GM12873 (cell line): Measurements from ENCODE around the gene PSTPIP1.

Experiments used
- TF ChIP-seq, protein P1 (sequence below): IDR thresholded peaks from 2 replicates; pipeline ENCODE4 v1.5.1; 2012; ENCODE audit warnings: low read depth, mild to moderate bottlenecking, moderate library complexity, low read length, control low read depth; ENCODE audit not compliant: insufficient read depth; ENCODE audit errors: missing control alignments

The PSTPIP1 gene

GRCh38 chr15:77031376-77032050, 36.6 kb downstream of the PSTPIP1 start:
- TF ChIP-seq, protein P1, sequence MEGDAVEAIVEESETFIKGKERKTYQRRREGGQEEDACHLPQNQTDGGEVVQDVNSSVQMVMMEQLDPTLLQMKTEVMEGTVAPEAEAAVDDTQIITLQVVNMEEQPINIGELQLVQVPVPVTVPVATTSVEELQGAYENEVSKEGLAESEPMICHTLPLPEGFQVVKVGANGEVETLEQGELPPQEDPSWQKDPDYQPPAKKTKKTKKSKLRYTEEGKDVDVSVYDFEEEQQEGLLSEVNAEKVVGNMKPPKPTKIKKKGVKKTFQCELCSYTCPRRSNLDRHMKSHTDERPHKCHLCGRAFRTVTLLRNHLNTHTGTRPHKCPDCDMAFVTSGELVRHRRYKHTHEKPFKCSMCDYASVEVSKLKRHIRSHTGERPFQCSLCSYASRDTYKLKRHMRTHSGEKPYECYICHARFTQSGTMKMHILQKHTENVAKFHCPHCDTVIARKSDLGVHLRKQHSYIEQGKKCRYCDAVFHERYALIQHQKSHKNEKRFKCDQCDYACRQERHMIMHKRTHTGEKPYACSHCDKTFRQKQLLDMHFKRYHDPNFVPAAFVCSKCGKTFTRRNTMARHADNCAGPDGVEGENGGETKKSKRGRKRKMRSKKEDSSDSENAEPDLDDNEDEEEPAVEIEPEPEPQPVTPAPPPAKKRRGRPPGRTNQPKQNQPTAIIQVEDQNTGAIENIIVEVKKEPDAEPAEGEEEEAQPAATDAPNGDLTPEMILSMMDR, result peak; percentile 57

GRCh38 chr15:77032052-77032646, 37.2 kb downstream of the PSTPIP1 start:
- TF ChIP-seq, protein P1, result no peak

DNA sequence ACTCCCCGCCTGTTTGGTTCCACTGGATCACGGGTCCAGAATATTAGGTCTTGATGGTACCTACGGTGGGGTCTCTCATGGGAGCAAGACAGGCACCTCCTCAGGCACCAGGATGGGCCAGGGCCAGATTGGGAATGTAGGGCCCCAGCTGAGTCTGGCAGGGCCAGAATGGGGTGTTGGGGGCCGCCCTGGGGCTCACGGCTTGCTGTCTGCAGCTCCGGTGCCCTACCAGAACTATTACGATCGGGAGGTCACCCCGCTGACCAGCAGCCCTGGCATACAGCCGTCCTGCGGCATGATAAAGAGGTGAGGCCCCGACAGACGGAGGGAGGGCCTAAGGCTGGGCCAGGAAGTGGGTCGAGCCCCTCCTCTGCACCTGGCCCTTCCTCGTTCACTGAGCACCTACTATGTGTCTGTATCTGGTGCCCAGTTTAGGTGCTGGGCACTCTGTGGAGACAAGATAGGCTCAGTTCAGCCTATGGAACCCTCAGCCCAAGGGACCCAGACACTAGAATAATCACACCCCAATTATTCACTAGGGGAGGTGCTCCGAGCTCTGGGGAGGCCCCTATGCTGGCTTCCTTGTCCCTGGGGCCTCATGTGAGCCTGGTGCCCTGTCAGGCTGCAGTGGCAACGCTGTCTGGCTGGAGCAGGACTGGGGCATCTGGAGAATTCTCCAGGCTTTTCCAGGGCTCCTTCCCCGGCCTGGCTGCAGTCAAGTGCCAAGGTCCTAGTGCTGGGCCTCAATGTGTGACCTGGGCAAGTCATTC, 37.9 kb downstream of the PSTPIP1 start:
- TF ChIP-seq, protein P1, result no peak

DNA sequence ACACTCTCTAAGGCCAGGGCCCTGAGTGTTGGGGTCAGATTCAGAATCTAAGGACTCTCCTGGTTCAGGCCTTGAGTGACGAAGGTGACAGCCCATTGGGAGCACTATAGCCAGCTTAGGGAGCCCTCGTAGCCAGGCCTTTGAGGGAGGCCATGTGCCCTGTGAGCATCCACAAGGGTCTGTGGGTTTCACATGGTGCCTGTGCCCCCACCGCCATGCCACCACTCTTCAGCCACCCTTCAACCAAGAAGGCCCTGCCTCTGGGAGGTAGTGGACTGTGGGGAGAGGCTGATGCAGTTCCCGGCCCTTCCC, 38.4 kb downstream of the PSTPIP1 start:
- TF ChIP-seq, protein P1, result no peak

- TF ChIP-seq, protein P1, result no peak
Observed at GRCh38 chr15:77033729-77034671, 39.1 kb downstream of the PSTPIP1 start.

DNA sequence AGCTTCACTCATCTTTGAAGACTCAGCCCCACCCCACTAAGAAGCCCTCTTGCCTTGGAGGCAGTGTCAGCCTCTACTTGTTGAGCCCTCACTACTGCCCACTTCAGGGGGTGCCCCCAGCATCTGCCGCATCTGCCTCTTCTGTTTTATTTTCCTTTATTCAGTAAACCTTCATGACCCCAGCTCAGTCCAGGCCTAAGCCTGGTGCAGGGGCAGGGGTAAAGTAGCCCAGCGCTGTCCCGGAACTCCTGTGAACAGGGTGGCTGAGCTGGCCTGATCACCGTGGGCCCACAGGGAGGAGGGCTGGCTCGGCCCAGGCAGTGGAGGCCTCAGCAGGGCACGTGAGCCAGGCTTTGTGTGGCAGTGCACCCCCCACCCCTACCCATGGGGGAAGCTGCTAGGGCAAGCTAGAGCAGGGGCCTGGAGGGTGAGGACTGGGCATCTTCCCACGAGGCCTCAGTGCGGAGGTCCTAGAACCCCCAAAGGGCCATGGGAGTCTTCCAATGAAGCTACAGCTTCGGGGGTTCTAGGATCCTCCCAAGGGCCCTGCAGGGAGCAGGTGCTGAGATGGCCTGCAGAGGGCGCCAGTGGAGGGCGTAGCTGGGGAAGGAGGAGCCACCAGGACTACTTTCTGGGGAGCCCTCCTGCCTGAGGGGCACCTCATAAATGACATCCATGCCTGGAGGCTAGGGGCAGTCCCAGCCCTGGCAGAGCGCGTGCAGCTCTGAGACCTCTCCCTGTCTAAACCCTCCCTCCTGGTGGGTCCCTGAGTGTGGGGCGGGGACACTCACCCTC, 40.0 kb downstream of the PSTPIP1 start:
- TF ChIP-seq, protein P1, result peak; percentile 80
